ENCODE measurements around the gene GPR3. TPM values are rescaled to one million over a fixed set of nuclear protein-coding genes. Genes with fewer than 3 reads are reported as not detected.

The GPR3 gene
- total RNA-seq, 1 donor = 0.36 TPM

DNA sequence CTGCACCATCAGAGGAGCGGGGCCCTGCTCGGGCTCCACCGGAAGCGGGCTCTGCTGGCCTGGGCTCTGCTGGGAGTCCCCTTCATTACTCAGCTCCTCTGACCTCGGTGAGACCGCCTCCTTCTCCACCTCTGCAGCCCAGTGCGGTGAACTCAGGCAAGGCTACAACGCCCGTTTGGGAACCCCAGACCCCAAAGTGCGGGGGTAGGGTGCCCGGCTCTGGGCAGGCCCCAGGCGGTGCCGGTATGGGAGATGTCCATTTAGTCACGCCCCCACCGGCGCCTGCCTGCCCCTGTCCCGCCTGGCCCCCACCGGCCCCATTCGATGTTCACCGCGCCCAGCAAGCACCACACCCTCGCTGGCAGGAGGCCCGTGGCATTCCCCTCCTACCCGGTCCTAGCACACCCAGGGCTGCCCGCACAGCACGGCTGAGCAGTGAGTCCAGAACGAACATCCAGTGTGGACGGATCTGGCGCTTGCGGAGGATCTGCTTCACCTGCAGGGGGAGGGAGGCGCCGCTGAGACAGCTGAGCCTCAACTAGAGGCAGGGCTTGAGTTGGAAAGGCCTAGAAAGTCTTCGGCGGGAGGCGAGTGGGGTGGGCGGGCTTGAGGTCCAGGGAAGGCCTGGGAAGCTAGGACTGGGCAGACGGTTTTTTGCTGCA lies 35.7 kb upstream of the GPR3 start:
- DNase-seq (ENCODE audit: insufficient read length, low spot score, missing footprints) = no peak
- TF ChIP-seq, protein P1, sequence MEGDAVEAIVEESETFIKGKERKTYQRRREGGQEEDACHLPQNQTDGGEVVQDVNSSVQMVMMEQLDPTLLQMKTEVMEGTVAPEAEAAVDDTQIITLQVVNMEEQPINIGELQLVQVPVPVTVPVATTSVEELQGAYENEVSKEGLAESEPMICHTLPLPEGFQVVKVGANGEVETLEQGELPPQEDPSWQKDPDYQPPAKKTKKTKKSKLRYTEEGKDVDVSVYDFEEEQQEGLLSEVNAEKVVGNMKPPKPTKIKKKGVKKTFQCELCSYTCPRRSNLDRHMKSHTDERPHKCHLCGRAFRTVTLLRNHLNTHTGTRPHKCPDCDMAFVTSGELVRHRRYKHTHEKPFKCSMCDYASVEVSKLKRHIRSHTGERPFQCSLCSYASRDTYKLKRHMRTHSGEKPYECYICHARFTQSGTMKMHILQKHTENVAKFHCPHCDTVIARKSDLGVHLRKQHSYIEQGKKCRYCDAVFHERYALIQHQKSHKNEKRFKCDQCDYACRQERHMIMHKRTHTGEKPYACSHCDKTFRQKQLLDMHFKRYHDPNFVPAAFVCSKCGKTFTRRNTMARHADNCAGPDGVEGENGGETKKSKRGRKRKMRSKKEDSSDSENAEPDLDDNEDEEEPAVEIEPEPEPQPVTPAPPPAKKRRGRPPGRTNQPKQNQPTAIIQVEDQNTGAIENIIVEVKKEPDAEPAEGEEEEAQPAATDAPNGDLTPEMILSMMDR (IDR thresholded peaks at IDR 0.05; ENCODE audit: extremely low read depth, low read depth, low read length) = no peak
- Histone ChIP-seq H3K9me3 (ENCODE audit: low read depth, low read length) (no peaks in the 10 kb centered on the region), H4K20me1 (ENCODE audit: insufficient read depth, low read length) (no peaks in the 10 kb centered on the region), H3K4me3 (ENCODE audit: insufficient read depth, low read length) (no peak overlapping the region), H3K4me2 (ENCODE audit: insufficient read depth, low read length) (no peak overlapping the region), H3K36me3 (ENCODE audit: insufficient read depth, low read length) (peaks cover 44% of the 10 kb centered on the region), H3K4me1 (ENCODE audit: insufficient read depth, low read length) (no peaks in the 10 kb centered on the region), H2AFZ (ENCODE audit: low read length) (no peak overlapping the region), H3K79me2 (ENCODE audit: insufficient read depth, low read length) (no peaks in the 10 kb centered on the region), H3K27me3 (ENCODE audit: insufficient read depth, low read length) (no peaks in the 10 kb centered on the region), H3K27ac (ENCODE audit: low read depth, low read length) (no peak overlapping the region)

DNA sequence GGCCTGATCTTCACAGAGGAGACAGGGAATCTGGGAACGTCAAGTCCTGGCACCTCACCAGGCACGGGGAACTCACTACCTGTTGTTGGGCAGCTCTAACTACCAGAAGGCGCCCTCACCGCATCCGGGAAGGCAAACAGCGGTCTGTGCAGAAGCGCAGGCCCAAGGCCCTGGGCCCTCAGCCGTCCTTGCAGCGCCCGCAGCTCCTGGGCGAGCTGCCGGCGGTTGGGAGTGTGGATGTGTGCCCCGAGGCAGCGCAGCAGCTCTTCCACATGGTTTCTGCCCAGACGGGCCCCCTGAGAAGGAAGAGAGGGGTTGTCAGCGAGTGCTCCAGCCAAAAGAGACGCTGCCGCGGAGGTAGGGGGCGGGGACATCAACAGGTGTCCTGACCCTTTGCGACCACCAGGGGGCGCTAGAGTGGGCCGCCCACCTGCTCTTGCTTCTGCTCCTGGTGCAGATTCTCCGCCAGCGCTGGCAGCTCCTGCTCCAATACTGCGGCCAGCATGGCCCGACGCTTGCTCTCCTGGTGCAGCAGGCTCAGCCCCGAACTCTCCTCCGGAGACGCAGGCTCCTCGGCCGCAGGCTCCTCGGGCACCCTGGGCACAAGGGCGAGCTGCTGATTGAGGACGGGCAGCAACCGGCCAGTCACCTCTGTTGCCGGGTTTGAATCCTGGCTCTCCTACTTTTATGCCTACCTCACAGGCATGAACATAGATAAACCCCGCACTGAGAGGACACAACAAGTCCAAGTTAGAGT lies 35.0 kb upstream of the GPR3 start:
- no peaks in the 10 kb centered on the region for H3K27me3 ChIP-seq (ENCODE audit: insufficient read depth, low read length)
- TF ChIP-seq, protein P1 (IDR thresholded peaks at IDR 0.05; ENCODE audit: extremely low read depth, low read depth, low read length) = peak; percentile 82
- H3K4me3 ChIP-seq (ENCODE audit: insufficient read depth, low read length) = no peak overlapping the region
- DNase-seq (ENCODE audit: insufficient read length, low spot score, missing footprints) = peak; percentile 99
- H3K36me3 ChIP-seq (ENCODE audit: insufficient read depth, low read length) = peaks cover 51% of the 10 kb centered on the region
- H3K9me3 ChIP-seq (ENCODE audit: low read depth, low read length) = no peaks in the 10 kb centered on the region
- no peak overlapping the region for H3K4me2 ChIP-seq (ENCODE audit: insufficient read depth, low read length)
- H3K4me1 ChIP-seq (ENCODE audit: insufficient read depth, low read length) = no peaks in the 10 kb centered on the region
- H4K20me1 ChIP-seq (ENCODE audit: insufficient read depth, low read length) = no peaks in the 10 kb centered on the region
- no peaks in the 10 kb centered on the region for H3K79me2 ChIP-seq (ENCODE audit: insufficient read depth, low read length)
- H2AFZ ChIP-seq (ENCODE audit: low read length) = no peak overlapping the region
- no peak overlapping the region for H3K27ac ChIP-seq (ENCODE audit: low read depth, low read length)

DNA sequence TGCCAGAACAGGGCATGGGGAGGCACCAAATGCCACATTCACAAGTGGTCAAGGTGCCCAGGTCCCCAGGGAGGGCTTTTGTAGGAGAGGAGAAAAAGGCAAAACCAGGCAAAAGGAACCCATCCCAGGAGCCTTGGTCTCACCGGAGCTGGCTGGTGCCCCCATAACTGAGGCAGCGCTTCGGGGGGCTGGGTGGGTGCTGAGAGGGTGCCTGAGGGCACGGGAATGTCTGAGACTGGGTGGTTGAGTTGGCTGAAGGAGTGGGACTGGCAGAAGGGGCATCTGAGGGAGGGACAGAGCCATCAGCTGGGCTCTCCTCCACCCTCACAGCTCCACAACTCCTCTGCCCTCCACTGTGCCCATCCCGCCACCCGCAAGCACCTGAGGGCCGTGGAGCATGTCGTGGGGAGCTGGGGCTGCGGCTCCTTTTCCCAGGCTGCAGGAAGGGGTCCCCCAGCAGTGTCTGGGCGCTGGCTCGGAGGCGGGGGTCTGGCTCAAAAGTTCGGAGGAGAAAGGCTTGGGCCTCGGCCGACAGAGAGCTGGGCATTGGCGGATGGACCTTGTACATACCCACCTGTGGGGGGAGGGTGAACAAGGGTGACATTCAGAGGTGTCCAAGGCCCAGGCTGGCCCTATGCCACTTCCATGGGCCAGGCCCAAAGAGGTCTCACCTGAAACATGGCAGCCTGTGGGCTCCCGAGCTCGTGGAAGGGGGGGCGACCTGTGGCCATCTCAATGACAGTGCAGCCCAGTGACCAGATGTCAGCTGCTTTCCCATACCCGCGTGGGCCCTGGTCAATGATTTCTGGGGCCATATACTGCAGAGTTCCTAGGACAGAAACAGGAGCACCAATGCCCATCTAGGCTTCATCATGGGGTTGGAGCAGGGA lies 34.1 kb upstream of the GPR3 start:
- Histone ChIP-seq H3K79me2 (ENCODE audit: insufficient read depth, low read length) (no peaks in the 10 kb centered on the region), H3K4me1 (ENCODE audit: insufficient read depth, low read length) (no peaks in the 10 kb centered on the region), H3K4me2 (ENCODE audit: insufficient read depth, low read length) (no peak overlapping the region), H3K27me3 (ENCODE audit: insufficient read depth, low read length) (no peaks in the 10 kb centered on the region), H3K36me3 (ENCODE audit: insufficient read depth, low read length) (peaks cover 59% of the 10 kb centered on the region), H3K4me3 (ENCODE audit: insufficient read depth, low read length) (no peak overlapping the region), H3K27ac (ENCODE audit: low read depth, low read length) (no peak overlapping the region), H4K20me1 (ENCODE audit: insufficient read depth, low read length) (no peaks in the 10 kb centered on the region), H3K9me3 (ENCODE audit: low read depth, low read length) (no peaks in the 10 kb centered on the region), H2AFZ (ENCODE audit: low read length) (no peak overlapping the region)
- DNase-seq (ENCODE audit: insufficient read length, low spot score, missing footprints) = no peak
- TF ChIP-seq, protein P1 (IDR thresholded peaks at IDR 0.05; ENCODE audit: extremely low read depth, low read depth, low read length) = no peak

Data from osteoblast (primary cell).